ENCODE results near the gene CD81.

GRCh38 chr11:2443881-2444820 lies 67.0 kb downstream of the CD81 start, which contains the start of gene TRPM5:
- TF ChIP-seq POLR2AphosphoS5 (IDR thresholded peaks at IDR 0.05) (no peak), CTCF (IDR thresholded peaks at IDR 0.05) (no peak)
